Left kidney (tissue), 2 donors: Measurements from ENCODE around the gene EME2. TPM values are rescaled to one million over a fixed set of nuclear protein-coding genes. Genes with fewer than 3 reads are reported as not detected.

Experiments used
- DNase-seq: peaks from one replicate; pipeline ENCODE4 v3.0.0-alpha.2; 2013
- polyA plus RNA-seq: library from polyadenylated mRNA; unstranded; fragments of 120-200 nt; gene quantifications from one replicate; pipeline ENCODE4 v1.2.1, GENCODE V29; 2013; ENCODE audit not compliant: insufficient read length

The EME2 gene
- polyA plus RNA-seq, 1 donor = 10.7 TPM

DNA sequence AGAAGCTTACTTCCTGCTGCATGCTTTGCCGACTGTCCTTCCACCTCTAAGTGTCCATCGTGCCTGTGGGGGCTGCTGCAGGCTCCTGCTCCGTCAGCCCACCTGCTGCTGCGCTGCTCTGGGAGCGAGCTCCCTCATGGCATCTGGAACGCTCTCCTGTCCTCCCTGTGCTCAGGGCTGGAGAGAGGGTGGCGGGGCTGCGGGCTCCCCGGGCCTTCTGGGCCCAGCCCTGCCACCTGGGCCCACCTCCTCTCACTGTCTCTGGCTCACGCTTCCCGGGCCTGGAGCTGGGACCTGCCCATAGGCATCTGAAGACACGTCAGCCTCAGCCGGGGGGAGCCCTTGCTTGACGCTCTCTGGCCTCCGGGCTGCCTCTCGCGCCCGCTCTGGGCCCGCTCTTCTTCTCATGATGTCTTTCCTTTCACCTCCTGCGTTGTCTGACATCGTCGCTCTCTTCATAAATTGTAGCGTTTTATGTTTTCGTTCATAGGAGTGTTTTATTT lies 28.2 kb upstream of the EME2 start:
- no peak for DNase-seq

DNA sequence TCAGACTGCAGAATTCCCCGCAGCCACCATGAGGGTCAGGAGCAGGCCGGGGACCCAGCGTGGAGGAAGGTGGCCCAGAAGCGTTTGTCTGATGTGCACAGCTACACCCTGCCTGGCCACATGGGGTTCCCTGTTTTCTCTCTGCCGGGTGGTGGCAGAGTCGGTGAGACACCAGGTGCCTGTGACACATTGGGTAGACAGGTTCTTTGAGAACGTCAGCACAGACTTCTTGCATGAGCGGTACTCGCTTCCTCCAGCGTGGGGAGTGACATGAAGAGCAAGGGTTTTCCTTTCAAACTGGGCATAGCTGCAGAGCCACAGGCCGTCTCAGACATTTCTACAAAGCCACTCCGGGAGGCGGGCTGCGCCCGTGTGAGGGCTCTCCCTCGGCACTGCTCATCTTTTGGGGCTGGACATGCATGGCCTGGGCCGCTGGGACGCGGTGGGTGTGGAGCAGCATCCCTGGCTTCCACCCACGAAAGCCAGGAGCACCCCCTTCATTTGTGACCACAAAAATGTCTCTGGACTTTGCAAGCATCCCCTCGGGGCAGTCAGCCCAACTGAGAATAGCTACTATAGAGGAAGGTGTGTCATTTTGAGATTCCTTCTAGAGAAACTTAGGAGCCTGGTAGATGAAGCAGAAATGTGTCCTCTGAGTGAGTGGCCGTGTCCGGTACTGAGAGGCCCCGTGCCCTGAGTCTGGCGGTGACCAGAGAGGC lies 27.3 kb upstream of the EME2 start:
- no peak for DNase-seq

DNA sequence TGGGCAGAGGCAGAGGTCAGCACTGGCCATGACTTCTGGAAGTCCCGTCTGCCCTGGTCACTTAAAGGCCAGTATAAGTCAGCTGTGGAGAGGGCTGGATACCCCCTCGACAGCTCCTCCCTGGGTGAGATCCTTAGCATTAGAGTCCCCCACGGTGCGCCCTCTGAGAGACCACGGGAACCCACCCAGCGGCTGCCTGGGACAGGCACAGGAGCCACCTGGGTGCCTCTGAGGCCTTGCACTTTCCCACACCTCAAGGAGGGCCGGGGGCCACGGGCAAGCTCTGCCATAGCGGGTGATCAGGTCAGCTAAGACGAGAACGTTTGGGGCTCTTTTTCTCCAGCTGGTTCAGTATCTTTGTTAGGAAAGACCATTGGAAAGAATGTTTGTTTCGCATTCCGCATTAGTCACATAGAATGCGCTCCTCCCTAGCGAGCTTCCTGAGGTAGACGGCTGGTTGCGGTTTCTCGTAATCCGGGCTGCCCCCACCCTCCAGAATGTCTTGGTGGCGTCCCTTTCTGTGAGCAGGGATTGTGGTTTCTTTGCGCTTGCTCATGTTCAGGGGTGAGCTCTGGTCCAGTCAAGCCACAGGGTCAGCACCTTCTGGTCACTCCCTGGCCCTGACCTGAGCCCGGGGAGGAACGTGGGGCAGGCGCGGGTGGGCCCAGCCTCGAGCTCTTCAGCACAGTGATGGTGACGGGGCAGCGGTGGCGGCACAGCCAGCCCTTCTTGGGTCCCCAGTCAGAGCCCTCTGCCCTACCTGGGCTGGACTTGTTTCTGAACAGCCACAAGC lies 26.5 kb upstream of the EME2 start:
- DNase-seq = no peak

DNA sequence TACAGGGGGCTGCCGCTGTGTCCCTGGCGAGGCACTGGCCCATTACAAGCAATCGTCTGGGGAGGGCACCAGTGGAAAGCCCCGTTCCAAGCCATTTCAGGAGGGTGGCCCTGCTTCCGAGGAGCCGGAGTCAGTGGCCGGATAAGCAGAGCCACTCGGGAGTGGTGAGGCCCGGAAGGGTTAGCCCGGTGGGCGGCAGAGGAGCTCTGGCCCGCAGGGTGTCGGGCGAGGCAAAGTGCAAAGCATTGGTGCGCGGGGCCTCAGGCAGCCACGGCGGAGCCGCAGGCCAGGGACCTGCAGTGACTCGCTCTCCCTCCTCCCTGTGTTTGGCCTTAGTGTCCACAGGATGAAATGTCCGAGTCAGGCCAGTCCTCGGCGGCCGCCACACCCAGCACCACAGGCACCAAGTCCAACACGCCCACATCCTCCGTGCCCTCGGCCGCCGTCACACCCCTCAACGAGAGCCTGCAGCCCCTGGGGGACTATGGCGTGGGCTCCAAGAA lies 25.9 kb upstream of the EME2 start:
- no peak for DNase-seq

- no peak for DNase-seq
Measured at GRCh38 chr16:1747934-1748333, 24.7 kb upstream of the EME2 start.

- no peak for DNase-seq
Measured at GRCh38 chr16:1749152-1750117, 23.2 kb upstream of the EME2 start.

- no peak for DNase-seq
Measured at GRCh38 chr16:1751946-1752345, 20.7 kb upstream of the EME2 start.

- no peak for DNase-seq
Measured at GRCh38 chr16:1752853-1753252, 19.8 kb upstream of the EME2 start.

DNA sequence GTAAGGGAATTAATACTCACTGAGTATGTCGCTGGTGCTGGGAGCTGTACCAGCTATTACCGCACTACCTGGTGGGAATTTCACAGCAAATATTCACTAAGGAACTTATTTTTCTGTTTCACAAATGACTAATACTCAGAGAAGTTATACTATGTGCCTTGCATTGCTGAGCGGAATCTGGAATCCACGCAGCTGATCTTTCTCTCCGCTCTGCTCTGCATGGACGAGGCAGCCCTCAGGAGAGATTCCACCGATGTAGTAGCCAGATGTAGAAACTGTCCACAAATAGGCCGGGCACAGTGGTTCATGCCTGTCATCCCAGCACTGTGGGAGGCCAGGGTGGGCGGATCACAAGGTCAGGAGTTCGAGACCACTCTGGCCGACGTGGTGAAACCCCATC lies 18.4 kb upstream of the EME2 start:
- no peak for DNase-seq

DNA sequence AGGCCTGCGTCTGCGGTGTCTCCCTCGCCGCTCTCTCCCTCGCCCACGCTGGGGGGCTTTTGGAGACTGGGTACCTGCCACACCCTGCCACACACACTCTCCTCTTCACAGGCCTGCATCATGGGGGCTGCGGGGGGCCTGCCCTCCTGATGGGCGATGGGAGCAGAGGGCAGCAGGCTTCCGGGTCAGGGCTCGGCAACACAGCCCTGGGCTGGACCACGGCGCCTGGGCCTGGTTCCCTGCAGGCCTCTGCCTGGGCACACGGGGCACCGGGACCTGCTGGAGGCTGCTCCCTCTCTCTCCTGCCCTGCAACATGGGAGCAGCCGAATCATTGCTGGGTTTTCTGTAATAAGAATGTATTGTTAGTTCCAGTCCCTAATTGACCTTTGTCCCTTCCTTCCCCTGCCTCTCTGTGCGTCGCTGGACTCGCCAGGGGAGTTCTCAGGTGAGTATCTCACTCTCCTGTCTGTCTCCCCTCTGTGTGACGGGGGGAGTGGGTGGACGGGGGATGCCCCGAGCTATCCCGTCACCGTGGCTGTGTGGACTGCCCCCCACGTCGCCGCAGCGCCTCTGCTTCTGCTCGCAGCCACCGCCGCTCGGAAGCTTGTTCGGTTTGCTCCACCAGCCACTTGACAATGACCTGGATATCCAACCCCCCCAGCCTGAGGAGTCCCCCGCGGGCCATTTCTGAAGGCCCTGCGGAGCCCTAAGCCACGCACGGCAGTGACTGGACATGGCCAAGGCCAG lies 14.7 kb upstream of the EME2 start:
- DNase-seq = no peak

DNA sequence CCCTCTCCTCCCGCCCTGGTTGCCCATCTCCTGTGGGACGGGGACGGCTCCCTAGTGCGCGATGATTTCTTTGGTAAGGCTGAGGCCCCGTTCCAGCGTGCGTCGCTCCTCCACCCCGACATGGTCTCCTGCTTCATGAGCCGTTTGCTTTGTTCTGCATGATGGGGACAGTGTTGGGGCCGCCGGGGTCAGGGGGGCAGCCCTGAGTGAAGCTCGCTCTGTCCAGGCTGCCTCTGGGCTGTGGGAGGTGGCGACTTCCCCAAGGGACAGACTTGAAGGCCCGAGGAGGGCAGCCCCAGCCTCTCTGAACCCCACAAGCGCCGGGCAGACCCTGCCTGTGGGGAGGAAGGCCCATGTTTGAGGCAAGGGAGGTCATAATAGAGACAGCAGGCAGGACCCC lies 13.7 kb upstream of the EME2 start:
- no peak for DNase-seq

- DNase-seq = no peak
Measured at GRCh38 chr16:1759511-1759910, 13.1 kb upstream of the EME2 start.

GRCh38 chr16:1760911-1761310 lies 11.7 kb upstream of the EME2 start:
- DNase-seq = no peak

DNA sequence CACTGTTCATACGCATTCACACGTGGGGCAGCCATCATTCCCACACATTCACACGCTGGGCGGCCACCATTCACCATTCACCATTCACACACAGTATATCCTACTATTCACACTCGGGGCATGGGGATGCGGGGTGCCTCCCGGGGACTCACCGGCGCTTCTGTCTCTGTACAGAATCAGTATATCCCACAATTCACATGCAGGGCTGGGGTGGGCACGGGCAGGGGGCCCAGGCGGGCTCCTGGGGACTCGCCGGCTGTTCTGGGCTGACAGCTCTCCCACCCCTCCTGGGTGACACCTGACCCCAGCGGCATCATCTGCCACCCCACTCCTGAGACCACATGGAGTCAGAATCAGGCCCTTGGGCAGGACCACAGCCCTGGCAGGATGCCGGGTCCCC lies 10.9 kb upstream of the EME2 start:
- DNase-seq = no peak

DNA sequence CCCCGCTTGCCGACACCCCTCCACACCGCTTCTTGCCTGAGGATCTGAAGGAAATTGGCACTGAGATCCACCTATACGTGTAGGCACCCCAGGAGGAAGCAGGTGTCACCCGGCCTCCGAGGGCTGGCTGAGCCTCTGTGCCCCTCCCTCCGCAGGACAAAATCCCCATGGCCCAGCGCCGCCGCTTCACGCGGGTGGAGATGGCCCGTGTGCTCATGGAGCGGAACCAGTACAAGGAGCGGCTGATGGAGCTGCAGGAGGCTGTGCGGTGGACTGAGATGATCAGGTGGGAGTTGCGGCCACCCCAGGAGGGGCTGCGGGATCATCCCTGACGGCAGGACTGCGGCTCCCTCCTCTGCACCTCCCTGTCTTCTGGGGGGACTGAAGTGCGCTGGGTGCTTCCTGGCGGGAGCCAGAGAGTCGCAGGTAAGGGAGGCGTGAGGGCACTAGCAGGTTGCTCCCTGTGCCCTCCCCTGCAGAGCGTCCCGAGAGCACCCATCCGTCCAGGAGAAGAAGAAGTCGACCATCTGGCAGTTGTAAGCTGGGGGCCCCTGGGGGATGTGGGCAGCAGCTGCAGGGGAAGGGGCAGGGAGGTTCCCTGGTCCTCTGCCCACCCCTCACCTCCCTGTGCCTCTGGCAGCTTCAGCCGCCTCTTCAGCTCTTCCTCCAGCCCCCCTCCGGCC lies 10.3 kb upstream of the EME2 start:
- no peak for DNase-seq

- DNase-seq = no peak
Measured at GRCh38 chr16:1762879-1763520, 9.6 kb upstream of the EME2 start.

DNA sequence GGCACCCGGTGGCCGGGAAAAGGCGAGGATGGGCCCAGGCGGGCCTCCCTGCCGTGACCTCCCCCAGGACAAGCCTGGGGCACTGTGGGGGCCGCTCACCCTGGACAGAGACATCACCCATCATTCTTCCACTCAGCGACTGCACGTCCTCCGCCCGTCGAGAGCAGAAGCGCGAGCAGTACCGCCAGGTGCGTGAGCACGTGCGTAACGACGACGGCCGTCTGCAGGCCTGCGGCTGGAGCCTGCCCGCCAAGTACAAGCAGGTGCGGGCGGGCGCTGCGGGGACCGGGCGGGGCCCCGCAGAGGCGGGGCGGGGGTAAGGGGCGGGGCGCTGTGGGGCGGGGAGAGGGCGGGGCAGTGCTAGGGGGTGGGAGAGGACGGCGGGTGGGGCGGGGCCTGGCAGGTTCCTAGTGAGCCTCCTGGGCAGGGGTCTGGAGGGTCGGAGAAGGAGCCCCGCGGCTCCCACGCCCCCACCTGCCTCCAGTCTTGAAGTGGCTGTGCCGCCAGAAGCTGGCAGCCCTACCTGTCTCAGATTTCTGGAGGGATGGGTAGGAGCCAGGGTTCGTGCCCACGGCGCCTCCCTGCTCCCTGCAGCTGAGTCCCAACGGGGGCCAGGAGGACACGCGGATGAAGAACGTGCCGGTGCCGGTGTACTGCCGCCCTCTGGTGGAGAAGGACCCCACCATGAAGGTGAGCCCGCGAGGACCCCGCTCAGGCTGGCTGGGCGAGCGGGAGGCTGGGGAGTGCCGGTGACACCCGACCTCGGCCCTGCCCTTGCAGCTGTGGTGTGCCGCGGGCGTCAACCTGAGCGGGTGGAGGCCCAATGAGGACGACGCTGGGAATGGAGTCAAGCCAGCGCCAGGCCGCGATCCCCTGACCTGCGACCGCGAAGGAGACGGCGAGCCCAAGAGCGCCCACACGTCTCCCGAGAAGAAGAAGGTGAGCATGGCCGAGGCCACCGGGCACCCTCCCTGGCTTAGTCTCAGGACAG lies 8.8 kb upstream of the EME2 start:
- DNase-seq = no peak

DNA sequence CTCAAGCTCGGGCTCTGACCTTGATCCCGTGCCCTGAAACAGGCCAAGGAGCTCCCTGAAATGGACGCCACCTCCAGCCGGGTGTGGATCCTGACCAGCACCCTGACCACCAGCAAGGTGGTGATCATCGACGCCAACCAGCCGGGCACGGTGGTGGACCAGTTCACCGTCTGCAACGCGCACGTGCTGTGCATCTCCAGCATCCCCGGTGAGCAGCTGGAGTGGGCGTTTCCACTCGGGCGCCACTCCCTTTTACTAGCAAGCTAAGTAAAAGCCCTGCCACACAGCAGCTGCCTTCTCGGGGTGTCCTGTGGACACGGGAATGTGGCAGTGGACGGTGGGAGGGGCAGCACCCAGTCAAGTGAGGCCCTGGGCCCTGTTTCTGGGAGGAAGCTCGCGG lies 7.6 kb upstream of the EME2 start:
- no peak for DNase-seq

- DNase-seq = no peak
Measured at GRCh38 chr16:1765826-1766225, 6.8 kb upstream of the EME2 start.
